ENCODE results near the gene GNAI3. TPM values are rescaled to one million over a fixed set of nuclear protein-coding genes. Genes with fewer than 3 reads are reported as not detected.
"Not testable (repeated sequence)": the region's sequence is repeated elsewhere in the genome, so short reads cannot be mapped to it uniquely, and the experiment has no call there.

GNAI3 gene
- total RNA-seq, 6 donors from 2014 or later = 2.2 to 9.0 (median 6.0) TPM

DNA sequence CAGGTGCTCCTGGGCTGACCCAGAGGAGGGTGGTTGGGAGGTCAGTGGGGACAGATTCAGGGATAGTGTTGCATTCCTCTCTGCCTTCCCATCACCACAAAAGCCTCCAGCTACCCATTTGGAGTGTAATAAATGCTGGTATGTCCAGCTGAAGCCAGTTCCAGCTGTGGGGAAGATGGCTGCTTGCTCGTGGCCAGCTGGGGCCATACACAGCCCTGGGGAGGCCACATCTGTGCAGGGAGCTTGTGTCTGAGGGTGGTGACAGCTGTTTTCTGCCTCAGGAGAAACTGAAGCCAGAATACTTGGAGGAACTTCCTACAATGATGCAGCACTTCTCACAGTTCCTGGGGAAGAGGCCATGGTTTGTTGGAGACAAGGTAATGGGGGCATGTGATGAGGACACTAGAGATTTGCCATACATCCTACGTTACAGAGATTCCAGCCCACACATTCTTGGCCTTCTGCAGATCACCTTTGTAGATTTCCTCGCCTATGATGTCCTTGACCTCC, 110.2 kb downstream of the GNAI3 start:
- DNase-seq (no peak), ATAC-seq (ENCODE audit: low FRiP score in 2 of 2) (no peak)
- H3K4me3 ChIP-seq = no peak overlapping the region
- no peaks in the 10 kb centered on the region for H3K27me3 ChIP-seq
- H3K4me1 ChIP-seq = peaks cover 6 to 15% (median 12%) of the 10 kb centered on the region in 4 donors
- 47 to 49% methylated on average over 3 of the region's 3 CpGs for WGBS, 2 donors
- H3K27ac ChIP-seq = no peak overlapping the region
- peaks cover 0 to 18% (median 0%) of the 10 kb centered on the region in 4 donors for H3K36me3 ChIP-seq
- no peaks in the 10 kb centered on the region for H3K9me3 ChIP-seq
- TF ChIP-seq EP300 (IDR thresholded peaks at IDR 0.05) = no peak
- TF ChIP-seq, protein P1, sequence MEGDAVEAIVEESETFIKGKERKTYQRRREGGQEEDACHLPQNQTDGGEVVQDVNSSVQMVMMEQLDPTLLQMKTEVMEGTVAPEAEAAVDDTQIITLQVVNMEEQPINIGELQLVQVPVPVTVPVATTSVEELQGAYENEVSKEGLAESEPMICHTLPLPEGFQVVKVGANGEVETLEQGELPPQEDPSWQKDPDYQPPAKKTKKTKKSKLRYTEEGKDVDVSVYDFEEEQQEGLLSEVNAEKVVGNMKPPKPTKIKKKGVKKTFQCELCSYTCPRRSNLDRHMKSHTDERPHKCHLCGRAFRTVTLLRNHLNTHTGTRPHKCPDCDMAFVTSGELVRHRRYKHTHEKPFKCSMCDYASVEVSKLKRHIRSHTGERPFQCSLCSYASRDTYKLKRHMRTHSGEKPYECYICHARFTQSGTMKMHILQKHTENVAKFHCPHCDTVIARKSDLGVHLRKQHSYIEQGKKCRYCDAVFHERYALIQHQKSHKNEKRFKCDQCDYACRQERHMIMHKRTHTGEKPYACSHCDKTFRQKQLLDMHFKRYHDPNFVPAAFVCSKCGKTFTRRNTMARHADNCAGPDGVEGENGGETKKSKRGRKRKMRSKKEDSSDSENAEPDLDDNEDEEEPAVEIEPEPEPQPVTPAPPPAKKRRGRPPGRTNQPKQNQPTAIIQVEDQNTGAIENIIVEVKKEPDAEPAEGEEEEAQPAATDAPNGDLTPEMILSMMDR (IDR thresholded peaks at IDR 0.05) = no peak
- TF ChIP-seq POLR2A (IDR thresholded peaks at IDR 0.05) = no peak
- TF ChIP-seq POLR2AphosphoS5 (IDR thresholded peaks at IDR 0.05) = no peak

DNA sequence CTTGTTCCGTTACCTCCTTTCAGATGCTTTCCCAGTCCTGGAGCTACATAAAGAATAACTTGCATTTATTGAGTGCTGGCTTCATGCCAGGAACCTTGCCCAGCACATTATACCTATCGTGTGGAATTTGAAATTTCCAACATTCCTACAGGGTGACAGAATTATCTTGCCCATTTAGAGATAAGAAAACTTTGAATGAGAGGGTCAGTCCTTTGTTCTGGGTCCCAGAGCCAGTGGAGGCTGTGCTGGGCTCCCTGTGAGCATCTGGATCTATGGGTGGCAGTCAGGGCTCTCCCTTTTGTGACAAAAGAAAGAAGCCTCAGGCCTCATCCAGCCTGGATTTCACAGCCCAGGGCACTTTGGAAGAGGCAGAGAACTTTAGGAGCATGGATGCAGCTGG, 110.7 kb downstream of the GNAI3 start:
- H3K4me3 ChIP-seq = no peak overlapping the region
- ATAC-seq (ENCODE audit: low FRiP score in 2 of 2) (no peak), DNase-seq (no peak)
- H3K27ac ChIP-seq = no peak overlapping the region
- 73 to 77% methylated on average over 2 of the region's 2 CpGs for WGBS, 2 donors
- H3K9me3 ChIP-seq = no peaks in the 10 kb centered on the region
- no peaks in the 10 kb centered on the region for H3K27me3 ChIP-seq
- H3K4me1 ChIP-seq = peaks cover 6 to 15% (median 12%) of the 10 kb centered on the region in 4 donors
- H3K36me3 ChIP-seq = peaks cover 0 to 18% (median 0%) of the 10 kb centered on the region in 4 donors
- no peak for TF ChIP-seq EP300 (IDR thresholded peaks at IDR 0.05)
- TF ChIP-seq POLR2A (IDR thresholded peaks at IDR 0.05) = no peak
- TF ChIP-seq, protein P1 (IDR thresholded peaks at IDR 0.05) = no peak
- TF ChIP-seq POLR2AphosphoS5 (IDR thresholded peaks at IDR 0.05) = no peak

DNA sequence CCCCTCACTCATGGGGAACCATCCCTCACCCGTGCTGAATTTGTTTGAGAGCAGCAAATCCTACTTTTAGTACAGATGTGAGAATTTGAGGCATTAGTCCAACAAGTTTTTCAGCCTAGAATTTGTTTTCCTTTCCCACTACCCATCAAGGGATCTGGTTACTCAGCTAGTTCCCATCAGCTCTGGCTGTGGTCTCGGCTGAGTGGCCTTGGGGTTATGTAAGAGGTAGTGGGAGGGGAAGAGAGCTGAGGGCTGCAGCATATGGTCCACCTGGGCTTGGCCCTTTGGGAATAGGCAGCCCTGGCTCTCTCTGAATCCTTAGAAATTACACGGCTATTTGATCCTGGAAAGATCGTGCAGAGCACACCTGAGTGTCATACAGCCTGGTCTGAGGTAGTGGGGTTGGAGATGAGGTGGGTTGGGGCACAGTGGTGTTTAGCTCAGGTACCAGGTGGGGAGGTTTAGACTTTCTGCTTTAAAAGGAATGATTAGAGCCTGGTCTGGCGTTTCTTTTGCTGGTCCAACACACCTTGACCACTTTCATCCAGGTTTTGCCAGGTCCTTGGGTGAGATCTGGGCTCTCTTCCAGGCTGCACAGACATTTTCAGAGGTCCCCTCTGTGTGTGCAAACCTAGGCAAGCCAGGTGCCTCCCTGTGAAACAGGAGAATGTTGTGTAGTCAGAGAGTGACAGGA, 111.7 kb downstream of the GNAI3 start:
- H3K9me3 ChIP-seq = no peaks in the 10 kb centered on the region
- H3K27ac ChIP-seq = no peak overlapping the region
- H3K27me3 ChIP-seq = no peaks in the 10 kb centered on the region
- no peak overlapping the region for H3K4me3 ChIP-seq
- H3K4me1 ChIP-seq = peaks cover 4 to 13% (median 9%) of the 10 kb centered on the region in 4 donors
- TF ChIP-seq POLR2AphosphoS5 (IDR thresholded peaks at IDR 0.05) (no peak), POLR2A (IDR thresholded peaks at IDR 0.05) (no peak), EP300 (IDR thresholded peaks at IDR 0.05) (no peak)
- TF ChIP-seq, protein P1 (IDR thresholded peaks at IDR 0.05) = no peak
- no peak for ATAC-seq (ENCODE audit: low FRiP score in 2 of 2)
- H3K36me3 ChIP-seq = peaks cover 0 to 18% (median 0%) of the 10 kb centered on the region in 4 donors
- DNase-seq = no peak
- WGBS, 2 donors = 54 to 78% methylated on average over 3 to 5 of the region's 5 CpGs

DNA sequence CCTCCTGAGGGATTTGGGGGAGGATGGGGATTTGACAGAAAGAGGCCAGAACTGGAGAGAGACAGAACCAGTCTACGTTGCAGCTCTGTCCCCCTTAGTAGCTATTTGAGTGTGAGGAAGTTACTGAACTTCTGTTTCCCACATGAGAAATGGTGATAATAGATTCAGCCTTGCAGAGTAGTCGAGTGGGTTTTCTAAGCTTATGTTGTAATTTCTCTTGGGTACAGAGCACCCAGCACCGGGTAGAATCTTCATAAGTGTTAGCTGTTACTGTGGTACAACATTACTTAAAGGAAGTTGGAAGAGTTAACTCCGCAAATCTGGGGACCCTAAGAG, 112.2 kb downstream of the GNAI3 start:
- DNase-seq; H3K4me3 ChIP-seq; H3K4me1 ChIP-seq; H3K27ac ChIP-seq; ATAC-seq (ENCODE audit: low FRiP score in 2 of 2); H3K27me3 ChIP-seq; H3K9me3 ChIP-seq: not testable (repeated sequence)
- 33 to 41% methylated on average over 1 to 3 of the region's 4 CpGs for WGBS, 2 donors
- peaks cover 0 to 18% (median 0%) of the 10 kb centered on the region in 4 donors for H3K36me3 ChIP-seq

DNA sequence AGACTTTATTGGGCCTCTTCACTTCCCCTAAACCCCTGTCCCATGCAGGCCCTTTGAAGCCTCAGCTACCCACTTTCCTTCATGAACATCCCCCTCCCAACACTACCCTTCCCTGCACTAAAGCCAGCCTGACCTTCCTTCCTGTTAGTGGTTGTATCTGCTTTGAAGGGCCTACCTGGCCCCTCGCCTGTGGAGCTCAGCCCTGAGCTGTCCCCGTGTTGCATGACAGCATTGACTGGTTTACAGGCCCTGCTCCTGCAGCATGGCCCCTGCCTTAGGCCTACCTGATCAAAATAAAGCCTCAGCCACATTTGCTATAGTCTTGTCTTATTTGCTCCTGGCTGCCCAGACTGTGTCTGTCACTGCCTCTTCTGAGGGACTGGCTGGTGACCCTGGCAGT, 113.0 kb downstream of the GNAI3 start:
- WGBS, 2 donors = 84 to 92% methylated on average over 2 of the region's 2 CpGs

More for the DNA sequence above, 113.0 kb downstream of the GNAI3 start:
- no peaks in the 10 kb centered on the region for H3K9me3 ChIP-seq
- H3K27ac ChIP-seq = no peak overlapping the region
- peaks cover 0 to 18% (median 0%) of the 10 kb centered on the region in 4 donors for H3K36me3 ChIP-seq
- DNase-seq (no peak), ATAC-seq (ENCODE audit: low FRiP score in 2 of 2) (no peak)
- TF ChIP-seq POLR2AphosphoS5 (IDR thresholded peaks at IDR 0.05) (no peak), POLR2A (IDR thresholded peaks at IDR 0.05) (no peak), EP300 (IDR thresholded peaks at IDR 0.05) (no peak)
- TF ChIP-seq, protein P1 (IDR thresholded peaks at IDR 0.05) = no peak
- H3K4me3 ChIP-seq = no peak overlapping the region
- no peaks in the 10 kb centered on the region for H3K27me3 ChIP-seq
- peaks cover 0 to 5% (median 4%) of the 10 kb centered on the region in 4 donors for H3K4me1 ChIP-seq

Measured in upper lobe of left lung (tissue), 6 donors.